Liver (tissue), 9 donors: ENCODE data around the gene OARD1. TPM values are rescaled to one million over a fixed set of nuclear protein-coding genes. Genes with fewer than 3 reads are reported as not detected.

Experiments
- DNase-seq: peaks from one replicate; pipeline ENCODE4 v3.0.0-alpha.2; 2017; ENCODE audit warnings: low spot score
- H3K27ac ChIP-seq, 2 donors: one replicate each; pipeline ENCODE4 v1.7.0; 2013; ENCODE audit warnings: inconsistent platforms in 2 of 2, low read length in 2 of 2, control low read depth in 1 of 2, low read depth in 1 of 2, mild to moderate bottlenecking in 1 of 2
- H3K27me3 ChIP-seq, 4 donors: one replicate each; pipeline versions ENCODE4 v1.6.1 to v1.7.0; 2013; ENCODE audit warnings: low read length in 3 of 4, inconsistent platforms in 1 of 4, mild to moderate bottlenecking in 1 of 4, moderate library complexity in 1 of 4; ENCODE audit not compliant: control insufficient read depth in 4 of 4, insufficient read depth in 4 of 4
- H3K36me3 ChIP-seq, 4 donors: one replicate each; pipeline versions ENCODE4 v1.6.1 to v1.7.0; 2013; ENCODE audit warnings: low read length in 3 of 4, mild to moderate bottlenecking in 3 of 4, low read depth in 1 of 4, moderate library complexity in 1 of 4; ENCODE audit not compliant: control insufficient read depth in 4 of 4, insufficient read depth in 3 of 4
- H3K4me1 ChIP-seq, 4 donors: one replicate each; pipeline versions ENCODE4 v1.6.1 to v1.7.0; 2013; ENCODE audit warnings: low read length in 3 of 4, mild to moderate bottlenecking in 3 of 4, moderate library complexity in 1 of 4; ENCODE audit not compliant: control insufficient read depth in 4 of 4, insufficient read depth in 4 of 4
- H3K4me3 ChIP-seq, 3 donors: one replicate each; pipeline versions ENCODE4 v1.6.1 to v1.7.0; 2013; ENCODE audit warnings: low read length in 3 of 3, control low read depth in 1 of 3, low read depth in 1 of 3, mild to moderate bottlenecking in 1 of 3
- H3K9ac ChIP-seq, 2 donors: one replicate each; pipeline ENCODE4 v1.7.0; 2013; ENCODE audit warnings: low read length in 2 of 2, mild to moderate bottlenecking in 2 of 2, moderate library complexity in 2 of 2, control low read depth in 1 of 2, low read depth in 1 of 2
- H3K9me3 ChIP-seq, 4 donors: one replicate each; pipeline versions ENCODE4 v1.6.1 to v1.7.0; 2013; ENCODE audit warnings: low read length in 3 of 4; ENCODE audit not compliant: control insufficient read depth in 4 of 4
- ATF3 ChIP-seq: IDR thresholded peaks from 2 replicates; pipeline ENCODE4 v1.6.1; 2016; ENCODE audit warnings: antibody characterized with exemption
- CTCF ChIP-seq: fragments of 150-350 bp; IDR thresholded peaks from 2 replicates; pipeline ENCODE4 v1.5.1; 2017; ENCODE audit warnings: improper control_type of control experiment, low read depth, low read length; ENCODE audit not compliant: missing input control
- EGR1 ChIP-seq, 2 donors: IDR thresholded peaks; 2 replicates each; pipeline ENCODE4 v1.6.1; 2016 to 2018; ENCODE audit warnings: antibody characterized with exemption in 2 of 2, low read depth in 2 of 2
- FOXA1 ChIP-seq: IDR thresholded peaks from 2 replicates; pipeline ENCODE4 v1.6.1; 2016; ENCODE audit warnings: antibody characterized with exemption
- GABPA ChIP-seq, 2 donors: IDR thresholded peaks in 1 of 2; conservative IDR thresholded peaks in 1 of 2; 2 replicates each; pipeline ENCODE4 v1.6.1; 2016; ENCODE audit warnings: antibody characterized with exemption in 2 of 2, mild to moderate bottlenecking in 1 of 2, moderate library complexity in 1 of 2
- HNF4A ChIP-seq, 2 donors: conservative IDR thresholded peaks; 2 replicates each; pipeline ENCODE4 v1.6.1; 2016; ENCODE audit warnings: antibody characterized with exemption in 2 of 2, mild to moderate bottlenecking in 2 of 2
- HNF4G ChIP-seq: IDR thresholded peaks from 2 replicates; pipeline ENCODE4 v1.6.1; 2016; ENCODE audit warnings: antibody characterized with exemption
- MAX ChIP-seq: IDR thresholded peaks from 2 replicates; pipeline ENCODE4 v1.6.1; 2016; ENCODE audit warnings: antibody characterized with exemption
- NR2F2 ChIP-seq: IDR thresholded peaks from 2 replicates; pipeline ENCODE4 v1.6.1; 2016; ENCODE audit warnings: antibody characterized with exemption
- RAD21 ChIP-seq, 2 donors: IDR thresholded peaks; 2 replicates each; pipeline ENCODE4 v1.6.1; 2016; ENCODE audit warnings: antibody characterized with exemption in 2 of 2, mild to moderate bottlenecking in 2 of 2
- SP1 ChIP-seq: IDR thresholded peaks from 2 replicates; pipeline ENCODE4 v1.6.1; 2018; ENCODE audit warnings: antibody characterized with exemption, mild to moderate bottlenecking
- TAF1 ChIP-seq: conservative IDR thresholded peaks from 2 replicates; pipeline ENCODE4 v1.6.1; 2016; ENCODE audit warnings: antibody characterized with exemption, mild to moderate bottlenecking
- YY1 ChIP-seq: IDR thresholded peaks from 2 replicates; pipeline ENCODE4 v1.6.1; 2016; ENCODE audit warnings: antibody characterized with exemption, mild to moderate bottlenecking
- WGBS: extraction: QIAGEN DNeasy Blood & Tissue Kit; methylation state at CpG from one replicate; pipeline ENCODE4 v1.1.7; 2013; 5-methylcytosine and 5-hydroxymethylcytosine counted together
- polyA plus RNA-seq, 2 donors: library from polyadenylated mRNA; stranded (reverse) in 1 of 2; unstranded in 1 of 2; fragments of 200-250 nt in 1 of 2; fragments of >200 nt in 1 of 2; fragmentation: Nextera tagmentation in 1 of 2; extraction: Ambion mirVana in 1 of 2; gene quantifications; one replicate each; pipeline versions ENCODE4 v1.2.1 to v1.2.3, GENCODE V29; 2013 to 2015
- total RNA-seq, 2 donors: library from RNA; depleted of rRNA; stranded (reverse); fragments of >200 nt; gene quantifications; one replicate each; pipeline ENCODE4 v1.2.3, GENCODE V29; 2014
- TF ChIP-seq, protein P1 (sequence below): IDR thresholded peaks from 2 replicates; pipeline ENCODE4 v1.6.1; 2016; ENCODE audit warnings: antibody characterized with exemption, mild to moderate bottlenecking
- TF ChIP-seq, protein P2 (sequence below): IDR thresholded peaks from 2 replicates; pipeline ENCODE4 v1.6.1; 2016; ENCODE audit warnings: antibody characterized with exemption
- donor health status: healthy.
- donor health status: healthy.
- donor health status: healthy.
- donor health status: healthy.
- donor health status: healthy.

OARD1 gene
- total and polyA plus RNA-seq, 4 donors: 20.1 to 28.6 (median 23.0) TPM

- Histone ChIP-seq H3K27me3 (no peaks in the 10 kb centered on the region), H3K27ac (peak overlapping the region; percentile 99 to 100), H3K4me3 (peak overlapping the region; percentile 84 to 93 (median 84)), H3K36me3 (peaks cover 0 to 4% (median 0%) of the 10 kb centered on the region in 4 donors), H3K9ac (peak overlapping the region; percentile 34 to 96), H3K9me3 (no peaks in the 10 kb centered on the region), H3K4me1 (peaks cover 1 to 42% (median 34%) of the 10 kb centered on the region in 4 donors)
- TF ChIP-seq NR2F2 (no peak), ATF3 (no peak), MAX (no peak), CTCF (no peak), YY1 (no peak), SP1 (no peak), TAF1 (no peak), HNF4A (conservative IDR thresholded peaks at IDR 0.05) (no peak), HNF4G (no peak), EGR1 (IDR thresholded peaks at IDR 0.05; ENCODE audit: low read depth in 2 of 2) (peak in 1 of 2 donors; percentile 5), RAD21 (IDR thresholded peaks at IDR 0.05) (no peak), GABPA (IDR thresholded peaks at IDR 0.05 in 1 of 2, conservative IDR thresholded peaks at IDR 0.05 in 1 of 2) (peak in 1 of 2 donors; percentile 9), FOXA1 (no peak)
- TF ChIP-seq, protein P1, sequence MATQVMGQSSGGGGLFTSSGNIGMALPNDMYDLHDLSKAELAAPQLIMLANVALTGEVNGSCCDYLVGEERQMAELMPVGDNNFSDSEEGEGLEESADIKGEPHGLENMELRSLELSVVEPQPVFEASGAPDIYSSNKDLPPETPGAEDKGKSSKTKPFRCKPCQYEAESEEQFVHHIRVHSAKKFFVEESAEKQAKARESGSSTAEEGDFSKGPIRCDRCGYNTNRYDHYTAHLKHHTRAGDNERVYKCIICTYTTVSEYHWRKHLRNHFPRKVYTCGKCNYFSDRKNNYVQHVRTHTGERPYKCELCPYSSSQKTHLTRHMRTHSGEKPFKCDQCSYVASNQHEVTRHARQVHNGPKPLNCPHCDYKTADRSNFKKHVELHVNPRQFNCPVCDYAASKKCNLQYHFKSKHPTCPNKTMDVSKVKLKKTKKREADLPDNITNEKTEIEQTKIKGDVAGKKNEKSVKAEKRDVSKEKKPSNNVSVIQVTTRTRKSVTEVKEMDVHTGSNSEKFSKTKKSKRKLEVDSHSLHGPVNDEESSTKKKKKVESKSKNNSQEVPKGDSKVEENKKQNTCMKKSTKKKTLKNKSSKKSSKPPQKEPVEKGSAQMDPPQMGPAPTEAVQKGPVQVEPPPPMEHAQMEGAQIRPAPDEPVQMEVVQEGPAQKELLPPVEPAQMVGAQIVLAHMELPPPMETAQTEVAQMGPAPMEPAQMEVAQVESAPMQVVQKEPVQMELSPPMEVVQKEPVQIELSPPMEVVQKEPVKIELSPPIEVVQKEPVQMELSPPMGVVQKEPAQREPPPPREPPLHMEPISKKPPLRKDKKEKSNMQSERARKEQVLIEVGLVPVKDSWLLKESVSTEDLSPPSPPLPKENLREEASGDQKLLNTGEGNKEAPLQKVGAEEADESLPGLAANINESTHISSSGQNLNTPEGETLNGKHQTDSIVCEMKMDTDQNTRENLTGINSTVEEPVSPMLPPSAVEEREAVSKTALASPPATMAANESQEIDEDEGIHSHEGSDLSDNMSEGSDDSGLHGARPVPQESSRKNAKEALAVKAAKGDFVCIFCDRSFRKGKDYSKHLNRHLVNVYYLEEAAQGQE: peak; percentile 4
- TF ChIP-seq, protein P2, sequence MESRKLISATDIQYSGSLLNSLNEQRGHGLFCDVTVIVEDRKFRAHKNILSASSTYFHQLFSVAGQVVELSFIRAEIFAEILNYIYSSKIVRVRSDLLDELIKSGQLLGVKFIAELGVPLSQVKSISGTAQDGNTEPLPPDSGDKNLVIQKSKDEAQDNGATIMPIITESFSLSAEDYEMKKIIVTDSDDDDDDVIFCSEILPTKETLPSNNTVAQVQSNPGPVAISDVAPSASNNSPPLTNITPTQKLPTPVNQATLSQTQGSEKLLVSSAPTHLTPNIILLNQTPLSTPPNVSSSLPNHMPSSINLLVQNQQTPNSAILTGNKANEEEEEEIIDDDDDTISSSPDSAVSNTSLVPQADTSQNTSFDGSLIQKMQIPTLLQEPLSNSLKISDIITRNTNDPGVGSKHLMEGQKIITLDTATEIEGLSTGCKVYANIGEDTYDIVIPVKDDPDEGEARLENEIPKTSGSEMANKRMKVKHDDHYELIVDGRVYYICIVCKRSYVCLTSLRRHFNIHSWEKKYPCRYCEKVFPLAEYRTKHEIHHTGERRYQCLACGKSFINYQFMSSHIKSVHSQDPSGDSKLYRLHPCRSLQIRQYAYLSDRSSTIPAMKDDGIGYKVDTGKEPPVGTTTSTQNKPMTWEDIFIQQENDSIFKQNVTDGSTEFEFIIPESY: no peak
- WGBS: 3% methylated on average over 11 of the region's 11 CpGs
- no peak for DNase-seq
Measured at GRCh38 chr6:41073968-41074691, 2.0 kb upstream of the OARD1 start.
